Measurements from ENCODE around the gene POU6F1. TPM values are rescaled to one million over a fixed set of nuclear protein-coding genes. Genes with fewer than 3 reads are reported as not detected.

The POU6F1 gene
- polyA plus RNA-seq, 1 donor from 2014 or later, result 12.4 TPM

GRCh38 chr12:51234530-51234929 lies 16.7 kb upstream of the POU6F1 start:
- Histone ChIP-seq H3K4me3 (ENCODE audit: low read length) (no peak overlapping the region), H3K9me3 (ENCODE audit: low read length) (no peaks in the 10 kb centered on the region), H3F3A (ENCODE audit: insufficient read depth, low read length, poor library complexity, severe bottlenecking) (no peaks in the 10 kb centered on the region), H3K4me2 (ENCODE audit: low read length) (no peak overlapping the region), H3K36me3 (ENCODE audit: insufficient read depth, low read length) (no peaks in the 10 kb centered on the region), H3K79me2 (replicated peaks; ENCODE audit: insufficient read depth, low read length) (no peaks in the 10 kb centered on the region), H3K9ac (ENCODE audit: low read length) (no peak overlapping the region), H2AFZ (ENCODE audit: low read depth, low read length) (no peak overlapping the region), H3K27ac (ENCODE audit: low read length) (no peak overlapping the region), H4K20me1 (ENCODE audit: insufficient read depth) (no peaks in the 10 kb centered on the region), H3K9me2 (ENCODE audit: insufficient read depth, low read length) (no peaks in the 10 kb centered on the region), H3K27me3 (ENCODE audit: insufficient read depth, low read depth, low read length) (no peaks in the 10 kb centered on the region)
- TF ChIP-seq EP300 (conservative IDR thresholded peaks at IDR 0.05; ENCODE audit: poor library complexity, severe bottlenecking), result no peak
- no peak for TF ChIP-seq RAD21 (conservative IDR thresholded peaks at IDR 0.05)
- no peak for TF ChIP-seq POLR2AphosphoS5 (IDR thresholded peaks at IDR 0.05)
- no peak for TF ChIP-seq REST (IDR thresholded peaks at IDR 0.05; ENCODE audit: borderline replicate concordance)
- TF ChIP-seq SMC3 (conservative IDR thresholded peaks at IDR 0.05; ENCODE audit: poor library complexity), result no peak
- no peak for TF ChIP-seq EZH2 (IDR thresholded peaks at IDR 0.05; ENCODE audit: borderline replicate concordance, insufficient read depth, low read length, poor library complexity, severe bottlenecking)
- no peak for TF ChIP-seq TAF1 (IDR thresholded peaks at IDR 0.05; ENCODE audit: low read depth)
- TF ChIP-seq, protein P1, sequence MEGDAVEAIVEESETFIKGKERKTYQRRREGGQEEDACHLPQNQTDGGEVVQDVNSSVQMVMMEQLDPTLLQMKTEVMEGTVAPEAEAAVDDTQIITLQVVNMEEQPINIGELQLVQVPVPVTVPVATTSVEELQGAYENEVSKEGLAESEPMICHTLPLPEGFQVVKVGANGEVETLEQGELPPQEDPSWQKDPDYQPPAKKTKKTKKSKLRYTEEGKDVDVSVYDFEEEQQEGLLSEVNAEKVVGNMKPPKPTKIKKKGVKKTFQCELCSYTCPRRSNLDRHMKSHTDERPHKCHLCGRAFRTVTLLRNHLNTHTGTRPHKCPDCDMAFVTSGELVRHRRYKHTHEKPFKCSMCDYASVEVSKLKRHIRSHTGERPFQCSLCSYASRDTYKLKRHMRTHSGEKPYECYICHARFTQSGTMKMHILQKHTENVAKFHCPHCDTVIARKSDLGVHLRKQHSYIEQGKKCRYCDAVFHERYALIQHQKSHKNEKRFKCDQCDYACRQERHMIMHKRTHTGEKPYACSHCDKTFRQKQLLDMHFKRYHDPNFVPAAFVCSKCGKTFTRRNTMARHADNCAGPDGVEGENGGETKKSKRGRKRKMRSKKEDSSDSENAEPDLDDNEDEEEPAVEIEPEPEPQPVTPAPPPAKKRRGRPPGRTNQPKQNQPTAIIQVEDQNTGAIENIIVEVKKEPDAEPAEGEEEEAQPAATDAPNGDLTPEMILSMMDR (IDR thresholded peaks at IDR 0.05; ENCODE audit: poor library complexity, severe bottlenecking), result no peak
- no peak for TF ChIP-seq MXI1 (conservative IDR thresholded peaks at IDR 0.05; ENCODE audit: poor library complexity, severe bottlenecking)

DNA sequence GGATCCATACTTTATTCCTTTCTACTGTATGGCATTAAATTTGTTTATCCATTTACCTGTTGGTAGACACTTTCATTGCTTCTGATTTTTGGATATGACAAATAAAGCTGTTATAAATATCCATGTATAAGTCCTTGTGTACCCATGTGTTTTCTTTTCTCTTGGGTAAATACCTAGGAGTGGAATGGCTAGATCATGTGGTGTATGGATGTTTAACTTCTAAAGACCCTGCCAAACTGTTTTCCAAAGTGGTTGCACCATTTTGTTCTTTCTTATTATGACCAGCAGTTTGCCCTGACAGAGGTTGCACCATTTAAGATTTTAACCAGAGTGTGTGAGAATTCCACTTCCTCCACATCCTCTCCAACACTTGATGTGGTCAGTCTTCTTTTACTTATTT lies 14.8 kb upstream of the POU6F1 start:
- H3K4me2 ChIP-seq (ENCODE audit: low read length), result no peak overlapping the region
- no peaks in the 10 kb centered on the region for H3K9me3 ChIP-seq (ENCODE audit: low read length)
- no peaks in the 10 kb centered on the region for H3F3A ChIP-seq (ENCODE audit: insufficient read depth, low read length, poor library complexity, severe bottlenecking)
- no peak for TF ChIP-seq TAF1 (IDR thresholded peaks at IDR 0.05; ENCODE audit: low read depth)
- H3K27ac ChIP-seq (ENCODE audit: low read length), result no peak overlapping the region
- H3K36me3 ChIP-seq (ENCODE audit: insufficient read depth, low read length), result no peaks in the 10 kb centered on the region
- no peak overlapping the region for H3K4me3 ChIP-seq (ENCODE audit: low read length)
- no peak overlapping the region for H3K9ac ChIP-seq (ENCODE audit: low read length)
- H3K79me2 ChIP-seq (replicated peaks; ENCODE audit: insufficient read depth, low read length), result no peaks in the 10 kb centered on the region
- no peaks in the 10 kb centered on the region for H3K27me3 ChIP-seq (ENCODE audit: insufficient read depth, low read depth, low read length)
- no peaks in the 10 kb centered on the region for H4K20me1 ChIP-seq (ENCODE audit: insufficient read depth)
- H2AFZ ChIP-seq (ENCODE audit: low read depth, low read length), result no peak overlapping the region
- H3K9me2 ChIP-seq (ENCODE audit: insufficient read depth, low read length), result no peaks in the 10 kb centered on the region

Measured in neural cell (in vitro differentiated cells).